IMR-90 (cell line): ENCODE results near the gene COQ2. TPM values are rescaled to one million over a fixed set of nuclear protein-coding genes. Genes with fewer than 3 reads are reported as not detected.

Source experiments
- ATAC-seq: fragments of 200-7000 bp; cut with Tn5 transposase; 2 replicates; pipeline ENCODE4 v1.9.1; 2020; ENCODE audit warnings: low read depth, mild to moderate bottlenecking, moderate library complexity
- BruUV-seq: library from RNA; stranded (reverse); fragments of 400-500 nt; replicated peaks from 2 replicates; lab custom pipeline; 2021; lab: Mats Ljungman, UMichigan
- CTCF ChIA-PET: fragments of 300-600 bp; formaldehyde crosslinking; extraction: SDS; loops from one replicate; lab custom pipeline; 2021; ENCODE audit warnings: antibody characterized with exemption; lab: Yijun Ruan, JAX
- POLR2A ChIA-PET: fragments of 300-600 bp; sonication (Branson Sonifier 250); formaldehyde crosslinking; loops from one replicate; lab custom pipeline; 2022; ENCODE audit warnings: antibody characterized with exemption; ENCODE audit not compliant: unreplicated experiment; lab: Charles Lee
- DNase-seq: peaks from one replicate; pipeline ENCODE4 v3.0.0; 2013
- H2AFZ ChIP-seq: replicated peaks from 2 replicates; pipeline ENCODE3; 2013; ENCODE audit warnings: low read length, mild to moderate bottlenecking; ENCODE audit not compliant: poor library complexity
- H2AK5ac ChIP-seq: 2 replicates; pipeline ENCODE4 v1.6.1; 2013; ENCODE audit warnings: low read depth, low read length, inconsistent platforms
- H2AK9ac ChIP-seq: replicated peaks from 2 replicates; pipeline ENCODE3; 2013; ENCODE audit warnings: mild to moderate bottlenecking, low read depth, low read length, moderate library complexity; ENCODE audit not compliant: poor library complexity
- H2BK120ac ChIP-seq: 2 replicates; pipeline ENCODE4 v1.6.1; 2013; ENCODE audit warnings: low read depth, low read length, inconsistent platforms
- H2BK15ac ChIP-seq: 3 replicates; pipeline ENCODE4 v1.6.1; 2013; ENCODE audit warnings: low read depth, low read length, inconsistent platforms
- H2BK20ac ChIP-seq: 2 replicates; pipeline ENCODE4 v1.6.1; 2013; ENCODE audit warnings: low read depth, mild to moderate bottlenecking, inconsistent platforms, low read length, moderate library complexity
- H2BK5ac ChIP-seq: 2 replicates; pipeline ENCODE4 v1.6.1; 2013; ENCODE audit warnings: mild to moderate bottlenecking, low read depth, low read length, inconsistent platforms; ENCODE audit not compliant: poor library complexity, severe bottlenecking
- H3K14ac ChIP-seq: replicated peaks from 2 replicates; pipeline ENCODE4 v1.6.1; 2013; ENCODE audit warnings: low read depth, low read length, inconsistent platforms
- H3K18ac ChIP-seq: 2 replicates; pipeline ENCODE4 v1.6.1; 2013; ENCODE audit warnings: low read depth, low read length, control low read depth
- H3K23ac ChIP-seq: 2 replicates; pipeline ENCODE4 v1.6.1; 2013; ENCODE audit warnings: low read depth, low read length, inconsistent platforms
- H3K27ac ChIP-seq: 2 replicates; pipeline ENCODE4 v1.5.1; 2013; ENCODE audit warnings: mild to moderate bottlenecking, control low read depth, low read length; ENCODE audit not compliant: insufficient read depth
- H3K27me3 ChIP-seq: 2 replicates; pipeline ENCODE4 v1.6.1; 2013; ENCODE audit warnings: low read length; ENCODE audit not compliant: control insufficient read depth, insufficient read depth
- H3K36me3 ChIP-seq: 2 replicates; pipeline ENCODE4 v1.6.1; 2013; ENCODE audit warnings: low read length, mixed read lengths; ENCODE audit not compliant: control insufficient read depth, insufficient read depth
- H3K4ac ChIP-seq: 2 replicates; pipeline ENCODE4 v1.6.1; 2013; ENCODE audit warnings: low read depth, low read length, inconsistent platforms
- H3K4me1 ChIP-seq: 2 replicates; pipeline ENCODE4 v1.6.1; 2013; ENCODE audit warnings: low read length, mixed read lengths; ENCODE audit not compliant: control insufficient read depth, insufficient read depth
- H3K4me2 ChIP-seq: 2 replicates; pipeline ENCODE4 v1.6.1; 2013; ENCODE audit warnings: low read depth, mild to moderate bottlenecking, control low read depth, low read length, moderate library complexity
- H3K4me3 ChIP-seq: 2 replicates; pipeline ENCODE4 v1.5.1; 2013; ENCODE audit warnings: low read depth, mild to moderate bottlenecking, control low read depth, low read length, moderate library complexity; ENCODE audit not compliant: insufficient read depth
- H3K56ac ChIP-seq: 2 replicates; pipeline ENCODE4 v1.6.1; 2013; ENCODE audit warnings: low read length, inconsistent platforms; ENCODE audit not compliant: insufficient read depth; ENCODE audit errors: extremely low read depth
- H3K79me1 ChIP-seq, 2 experiments: 2 replicates each; pipeline ENCODE4 v1.6.1; 2013; ENCODE audit warnings: low read length in 2 of 2, inconsistent platforms in 1 of 2, low read depth in 1 of 2
- H3K9ac ChIP-seq: 2 replicates; pipeline ENCODE4 v1.6.1; 2013; ENCODE audit warnings: low read depth, low read length, control low read depth
- H3K9me1 ChIP-seq: 2 replicates; pipeline ENCODE4 v1.6.1; 2013; ENCODE audit warnings: low read length, inconsistent platforms; ENCODE audit not compliant: insufficient read depth
- H3K9me3 ChIP-seq: 2 replicates; pipeline ENCODE4 v1.6.1; 2013; ENCODE audit warnings: low read length; ENCODE audit not compliant: control insufficient read depth, insufficient read depth
- H4K20me1 ChIP-seq: 2 replicates; pipeline ENCODE4 v1.6.1; 2013; ENCODE audit warnings: low read length, inconsistent platforms; ENCODE audit not compliant: insufficient read depth
- H4K5ac ChIP-seq: 2 replicates; pipeline ENCODE4 v1.6.1; 2013; ENCODE audit warnings: mild to moderate bottlenecking, low read depth, low read length, control low read depth
- H4K8ac ChIP-seq, 2 experiments: 2 replicates each; pipeline ENCODE4 v1.6.1; 2013; ENCODE audit warnings: low read depth in 2 of 2, low read length in 2 of 2, control low read depth in 1 of 2, inconsistent platforms in 1 of 2
- H4K91ac ChIP-seq: 2 replicates; pipeline ENCODE4 v1.6.1; 2013; ENCODE audit warnings: low read depth, low read length, inconsistent platforms; ENCODE audit not compliant: insufficient read depth
- CEBPB ChIP-seq: IDR thresholded peaks from 2 replicates; pipeline ENCODE4 v1.6.1; 2012; ENCODE audit warnings: low read depth, low read length, improper control_type of control experiment
- MAFK ChIP-seq: IDR thresholded peaks from 2 replicates; pipeline ENCODE4 v1.6.1; 2012; ENCODE audit warnings: low read depth, low read length, improper control_type of control experiment
- RFX5 ChIP-seq: IDR thresholded peaks from 2 replicates; pipeline ENCODE4 v1.8.0; 2012; ENCODE audit warnings: low read depth, mild to moderate bottlenecking, low read length, moderate library complexity
- USF2 ChIP-seq: fragments of 150-350 bp; IDR thresholded peaks from 2 replicates; pipeline ENCODE4 v1.6.1; 2017; ENCODE audit warnings: mild to moderate bottlenecking, antibody characterized with exemption, low read length, low read depth
- whole genome bisulfite sequencing, 2 experiments: methylation state at CpG; one replicate each; pipeline versions ENCODE4 v1.1.5 to v1.1.7; 2013; ENCODE audit warnings: missing lambda C conversion rate in 2 of 2; ENCODE audit not compliant: insufficient read length in 1 of 2; ENCODE audit errors: extremely low coverage in 2 of 2; 5-methylcytosine and 5-hydroxymethylcytosine counted together
- dilution Hi-C: fragments of 300-500 bp; cut with HindIII; formaldehyde crosslinking; loops from one replicate; pipeline ENCODE4 v1.14.3; 2018; ENCODE audit warnings: low sequenced_read_pairs; ENCODE audit not compliant: unreplicated experiment
- in situ Hi-C: fragments of 300-500 bp; cut with MboI; formaldehyde crosslinking; loops from 3 replicates; pipeline ENCODE4 v1.14.3; 2019; ENCODE audit warnings: low sequenced_read_pairs, inconsistent platforms, mixed read lengths
- intact Hi-C: fragments of 100-400 bp; cut with micrococcal nuclease; formaldehyde crosslinking; loops from 2 replicates; pipeline ENCODE4 v1.10.0; 2022
- polyA plus RNA-seq, 3 experiments: library from polyadenylated mRNA; depleted of rRNA; stranded (reverse); fragments of >200 nt; gene quantifications; 2 replicates each; pipeline ENCODE4 v1.2.3, GENCODE V29; 2012; ENCODE audit warnings: low replicate concordance in 1 of 3
- total RNA-seq: library from RNA; depleted of rRNA; stranded (reverse); fragments of >200 nt; gene quantifications from 2 replicates; pipeline ENCODE4 v1.2.3, GENCODE V29; 2012

Gene COQ2
- total and polyA plus RNA-seq, 2 of the 4 experiments (the other 2 are of a cell fraction), result 7.3 to 7.4 TPM

- H3K27me3 ChIP-seq, result no peaks in the 10 kb centered on the region
- POLR2A ChIA-PET, result no interaction called here
- no peak overlapping the region for H2BK20ac ChIP-seq
- DNase-seq (no peak), ATAC-seq (no peak)
- CTCF ChIA-PET, result interaction anchor here (1.0 to 1.3 kb wide), 2 partner anchors 16 to 212 kb away, joined by 3 to 4 read pairs; no protein-coding TSS in a partner anchor
- H3K4ac ChIP-seq, result no peak overlapping the region; the same call in 1 of the 2 replicates
- H3K4me2 ChIP-seq, result 0 out of 2 replicates have a peak overlapping the region, but pooled peaks have one; percentile 28
- TF ChIP-seq RFX5 (no peak), USF2 (no peak), MAFK (no peak), CEBPB (no peak)
- in situ Hi-C loops, result loop anchor here (10.0 kb wide), 1 partner anchor 822 kb away; no protein-coding TSS in a partner anchor
- no peaks in the 10 kb centered on the region for H3K79me1 ChIP-seq
- H3K14ac ChIP-seq, result 0 out of 2 replicates have a peak overlapping the region, but pooled peaks have one; percentile 73
- H3K9me3 ChIP-seq, result no peaks in the 10 kb centered on the region
- no peak overlapping the region for H2BK15ac ChIP-seq
- no peak overlapping the region for H2AFZ ChIP-seq
- no peak overlapping the region for H3K27ac ChIP-seq
- H4K20me1 ChIP-seq, result no peaks in the 10 kb centered on the region
- no peak overlapping the region for H3K56ac ChIP-seq
- H3K18ac ChIP-seq, result peak overlapping the region; percentile 84; the same call in 1 of the 2 replicates
- dilution Hi-C loops, result no loop called here
- H3K36me3 ChIP-seq, result peaks cover 2% of the 10 kb centered on the region; the same call in 1 of the 2 replicates
- no peak overlapping the region for H3K9ac ChIP-seq
- BruUV-seq, result no TSS peak
- peaks cover 2% of the 10 kb centered on the region; the same call in 1 of the 2 replicates for H3K4me1 ChIP-seq
- no peak overlapping the region for H2AK9ac ChIP-seq
- H3K4me3 ChIP-seq, result no peak overlapping the region
- H2BK120ac ChIP-seq, result no peak overlapping the region
- peaks cover 4% of the 10 kb centered on the region; the same call in 1 of the 2 replicates for H3K9me1 ChIP-seq
- 0 out of 4 replicates have a peak overlapping the region, but pooled peaks of 1 of the 2 experiments have one; percentile 42 for H4K8ac ChIP-seq
- no peak overlapping the region for H3K23ac ChIP-seq
- no peak overlapping the region for H4K91ac ChIP-seq
- intact Hi-C loops, result no loop called here
- H4K5ac ChIP-seq, result no peak overlapping the region
- WGBS, 2 experiments, result no CpG with 5 or more reads among the region's 1 CpG
- no peak overlapping the region for H2AK5ac ChIP-seq
- no peak overlapping the region for H2BK5ac ChIP-seq
Observed at GRCh38 chr4:83266689-83267088, 17.9 kb downstream of the COQ2 start.
